ENCODE data around the gene CYP11A1. TPM values are rescaled to one million over a fixed set of nuclear protein-coding genes. Genes with fewer than 3 reads are reported as not detected.

Gene CYP11A1
- total and polyA plus RNA-seq, 2 donors (not counting 1 experiment from before 2014, with no cell fraction given) = not detected

DNA sequence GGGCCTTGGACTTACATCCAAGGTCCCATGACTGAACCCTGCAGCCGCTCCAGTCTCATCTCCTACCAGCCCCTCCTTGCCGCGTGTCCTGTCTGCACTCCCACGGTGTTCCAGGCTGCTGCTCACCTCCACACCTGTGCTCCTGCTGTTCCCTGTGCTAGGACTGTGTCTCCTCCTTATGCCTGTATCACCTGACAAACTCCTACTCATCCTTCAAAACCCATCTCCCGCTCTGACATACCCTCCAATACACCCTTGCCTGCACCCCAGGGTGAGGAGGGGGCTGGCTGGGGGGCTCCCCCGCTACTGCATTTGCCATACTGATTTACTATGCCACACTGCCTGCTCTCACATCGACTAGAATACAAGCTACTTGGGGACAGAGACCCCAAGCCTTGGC lies 53.6 kb downstream of the CYP11A1 start:
- ChIA-PET POLR2A (no interaction called here), CTCF (no interaction called here)
- peaks cover 0 to 2% (median 0%) of the 10 kb centered on the region in 4 experiments for H3K27me3 ChIP-seq (replicated peaks in 1 of 4; ENCODE audit: control extremely low read depth in 1 of 4, control insufficient read depth in 3 of 4, insufficient read depth in 4 of 4, low read length in 3 of 4)
- H3K27ac ChIP-seq (ENCODE audit: low read length in 2 of 2) = no peak overlapping the region
- no peak overlapping the region for H3K9ac ChIP-seq (ENCODE audit: low read length)
- DNase-seq = no peak
- Mint-ChIP-seq H3K4me3 (no peak overlapping the region), H3K27ac (no peak overlapping the region), H3K9me3 (ENCODE audit: insufficient read depth) (no peaks in the 10 kb centered on the region), H3K27me3 (peaks cover 8% of the 10 kb centered on the region), H3K4me1 (peaks cover 13% of the 10 kb centered on the region)
- TF ChIP-seq, protein P1, sequence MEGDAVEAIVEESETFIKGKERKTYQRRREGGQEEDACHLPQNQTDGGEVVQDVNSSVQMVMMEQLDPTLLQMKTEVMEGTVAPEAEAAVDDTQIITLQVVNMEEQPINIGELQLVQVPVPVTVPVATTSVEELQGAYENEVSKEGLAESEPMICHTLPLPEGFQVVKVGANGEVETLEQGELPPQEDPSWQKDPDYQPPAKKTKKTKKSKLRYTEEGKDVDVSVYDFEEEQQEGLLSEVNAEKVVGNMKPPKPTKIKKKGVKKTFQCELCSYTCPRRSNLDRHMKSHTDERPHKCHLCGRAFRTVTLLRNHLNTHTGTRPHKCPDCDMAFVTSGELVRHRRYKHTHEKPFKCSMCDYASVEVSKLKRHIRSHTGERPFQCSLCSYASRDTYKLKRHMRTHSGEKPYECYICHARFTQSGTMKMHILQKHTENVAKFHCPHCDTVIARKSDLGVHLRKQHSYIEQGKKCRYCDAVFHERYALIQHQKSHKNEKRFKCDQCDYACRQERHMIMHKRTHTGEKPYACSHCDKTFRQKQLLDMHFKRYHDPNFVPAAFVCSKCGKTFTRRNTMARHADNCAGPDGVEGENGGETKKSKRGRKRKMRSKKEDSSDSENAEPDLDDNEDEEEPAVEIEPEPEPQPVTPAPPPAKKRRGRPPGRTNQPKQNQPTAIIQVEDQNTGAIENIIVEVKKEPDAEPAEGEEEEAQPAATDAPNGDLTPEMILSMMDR (IDR thresholded peaks at IDR 0.05) = no peak
- TF ChIP-seq EZH2 (IDR thresholded peaks at IDR 0.05; ENCODE audit: borderline replicate concordance, insufficient read depth, low read depth, low read length, poor library complexity, severe bottlenecking) = no peak
- intact Hi-C loops (cut with micrococcal nuclease) = no loop called here
- no peaks in the 10 kb centered on the region for H3K9me3 ChIP-seq (ENCODE audit: control extremely low read depth in 1 of 3, control insufficient read depth in 2 of 3, insufficient read depth in 1 of 3, low read length in 2 of 3)
- H3K4me1 ChIP-seq (ENCODE audit: control insufficient read depth in 2 of 2, insufficient read depth in 2 of 2, low read length in 2 of 2) = peaks cover 8 to 26% of the 10 kb centered on the region in 2 donors
- H4K20me1 ChIP-seq (ENCODE audit: control insufficient read depth, insufficient read depth, low read length, poor library complexity, severe bottlenecking) = no peaks in the 10 kb centered on the region
- no peak for ATAC-seq (ENCODE audit: low read depth)
- 91% methylated on average over 7 of the region's 7 CpGs for WGBS (ENCODE audit: insufficient coverage)
- H2AFZ ChIP-seq (ENCODE audit: insufficient read depth, low read depth, low read length, poor library complexity, severe bottlenecking) = no peak overlapping the region
- no peak overlapping the region for H3K4me3 ChIP-seq (ENCODE audit: control extremely low read depth in 1 of 5, extremely low read depth in 1 of 5, insufficient read depth in 1 of 5, low read depth in 2 of 5, low read length in 4 of 5)
- H3K4me2 ChIP-seq (replicated peaks; ENCODE audit: low read depth, low read length, poor library complexity, severe bottlenecking) = no peak overlapping the region
- H3K36me3 ChIP-seq (replicated peaks in 1 of 2; ENCODE audit: control extremely low read depth in 1 of 2, control insufficient read depth in 1 of 2, extremely low read depth in 1 of 2, insufficient read depth in 2 of 2, low read length in 1 of 2) = no peaks in the 10 kb centered on the region
- no peaks in the 10 kb centered on the region for H3K79me2 ChIP-seq (ENCODE audit: control insufficient read depth, insufficient read depth, low read length)

GRCh38 chr15:74312445-74313007 lies 54.9 kb downstream of the CYP11A1 start:
- no peaks in the 10 kb centered on the region for H3K36me3 ChIP-seq (replicated peaks in 1 of 2; ENCODE audit: control extremely low read depth in 1 of 2, control insufficient read depth in 1 of 2, extremely low read depth in 1 of 2, insufficient read depth in 2 of 2, low read length in 1 of 2)
- intact Hi-C loops (cut with micrococcal nuclease) = no loop called here
- peaks cover 0 to 10% (median 2%) of the 10 kb centered on the region in 4 experiments for H3K27me3 ChIP-seq (replicated peaks in 1 of 4; ENCODE audit: control extremely low read depth in 1 of 4, control insufficient read depth in 3 of 4, insufficient read depth in 4 of 4, low read length in 3 of 4)
- H4K20me1 ChIP-seq (ENCODE audit: control insufficient read depth, insufficient read depth, low read length, poor library complexity, severe bottlenecking) = no peaks in the 10 kb centered on the region
- TF ChIP-seq, protein P1 (IDR thresholded peaks at IDR 0.05) = no peak
- TF ChIP-seq EZH2 (IDR thresholded peaks at IDR 0.05; ENCODE audit: borderline replicate concordance, insufficient read depth, low read depth, low read length, poor library complexity, severe bottlenecking) = no peak
- Mint-ChIP-seq H3K27me3 (peaks cover 16% of the 10 kb centered on the region), H3K9me3 (ENCODE audit: insufficient read depth) (no peaks in the 10 kb centered on the region), H3K4me1 (peaks cover 11% of the 10 kb centered on the region), H3K27ac (no peak overlapping the region), H3K4me3 (no peak overlapping the region)
- H3K9me3 ChIP-seq (ENCODE audit: control extremely low read depth in 1 of 3, control insufficient read depth in 2 of 3, insufficient read depth in 1 of 3, low read length in 2 of 3) = no peaks in the 10 kb centered on the region
- H2AFZ ChIP-seq (ENCODE audit: insufficient read depth, low read depth, low read length, poor library complexity, severe bottlenecking) = no peak overlapping the region
- no peak overlapping the region for H3K27ac ChIP-seq (ENCODE audit: low read length in 2 of 2)
- peaks cover 8 to 16% of the 10 kb centered on the region in 2 donors for H3K4me1 ChIP-seq (ENCODE audit: control insufficient read depth in 2 of 2, insufficient read depth in 2 of 2, low read length in 2 of 2)
- no peak overlapping the region for H3K9ac ChIP-seq (ENCODE audit: low read length)
- DNase-seq (no peak), ATAC-seq (ENCODE audit: low read depth) (no peak)
- no peak overlapping the region for H3K4me3 ChIP-seq (ENCODE audit: control extremely low read depth in 1 of 5, extremely low read depth in 1 of 5, insufficient read depth in 1 of 5, low read depth in 2 of 5, low read length in 4 of 5)
- H3K4me2 ChIP-seq (replicated peaks; ENCODE audit: low read depth, low read length, poor library complexity, severe bottlenecking) = no peak overlapping the region
- no peaks in the 10 kb centered on the region for H3K79me2 ChIP-seq (ENCODE audit: control insufficient read depth, insufficient read depth, low read length)
- 91% methylated on average over 9 of the region's 9 CpGs for WGBS (ENCODE audit: insufficient coverage)
- ChIA-PET POLR2A (no interaction called here), CTCF (interaction anchor here (0.6 to 1.3 kb wide), 2 partner anchors 10 to 192 kb away, joined by 3 read pairs; no protein-coding TSS in a partner anchor)

Measured in B cell (primary cell).